ENCODE data around the gene CLEC16A.

CLEC16A gene

DNA sequence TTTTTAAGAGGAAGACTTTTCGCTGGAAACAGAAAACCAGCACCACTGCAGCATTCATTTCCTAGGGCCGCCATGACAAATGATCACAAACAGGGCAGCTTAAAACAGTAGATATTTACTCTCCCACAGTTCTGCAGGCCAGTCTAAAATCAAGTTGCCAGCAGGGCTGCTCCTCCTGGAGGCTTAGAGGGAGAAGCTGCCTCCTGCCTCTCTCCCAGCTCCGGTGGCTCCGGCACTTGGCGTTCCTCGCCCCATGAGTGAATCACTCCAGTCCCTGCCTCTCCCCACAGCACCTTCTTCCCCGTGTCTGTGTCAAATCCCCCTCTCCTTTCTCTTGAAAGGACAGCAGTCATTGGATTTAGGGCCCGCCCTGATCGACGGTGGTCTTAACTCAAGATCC, 239.6 kb downstream of the CLEC16A start:
- DNase-seq: no peak

DNA sequence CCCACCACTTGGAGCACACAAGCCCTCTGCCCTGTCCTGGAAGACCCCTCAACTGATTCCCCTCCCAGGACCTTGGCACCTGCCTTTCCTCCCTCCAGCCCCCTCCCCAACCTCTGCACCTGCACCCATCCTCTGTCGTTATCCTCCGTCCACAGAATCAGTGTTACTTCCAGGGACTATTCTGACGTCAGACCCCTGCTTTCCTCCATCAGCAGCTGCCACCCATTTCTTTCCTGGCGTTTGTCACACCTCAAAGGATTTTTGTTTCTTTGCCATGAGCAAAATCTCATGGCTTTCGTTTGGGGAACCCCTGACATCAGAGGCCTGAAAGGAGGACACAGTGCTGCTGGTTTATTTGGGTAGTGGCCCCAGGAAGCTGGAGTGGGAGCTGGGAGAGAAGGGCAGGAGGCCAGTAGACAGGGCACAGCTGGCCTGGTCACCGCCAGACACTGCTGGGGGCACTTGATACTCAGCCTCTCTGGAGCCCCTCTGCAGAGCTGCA, 243.2 kb downstream of the CLEC16A start:
- DNase-seq: no peak

DNA sequence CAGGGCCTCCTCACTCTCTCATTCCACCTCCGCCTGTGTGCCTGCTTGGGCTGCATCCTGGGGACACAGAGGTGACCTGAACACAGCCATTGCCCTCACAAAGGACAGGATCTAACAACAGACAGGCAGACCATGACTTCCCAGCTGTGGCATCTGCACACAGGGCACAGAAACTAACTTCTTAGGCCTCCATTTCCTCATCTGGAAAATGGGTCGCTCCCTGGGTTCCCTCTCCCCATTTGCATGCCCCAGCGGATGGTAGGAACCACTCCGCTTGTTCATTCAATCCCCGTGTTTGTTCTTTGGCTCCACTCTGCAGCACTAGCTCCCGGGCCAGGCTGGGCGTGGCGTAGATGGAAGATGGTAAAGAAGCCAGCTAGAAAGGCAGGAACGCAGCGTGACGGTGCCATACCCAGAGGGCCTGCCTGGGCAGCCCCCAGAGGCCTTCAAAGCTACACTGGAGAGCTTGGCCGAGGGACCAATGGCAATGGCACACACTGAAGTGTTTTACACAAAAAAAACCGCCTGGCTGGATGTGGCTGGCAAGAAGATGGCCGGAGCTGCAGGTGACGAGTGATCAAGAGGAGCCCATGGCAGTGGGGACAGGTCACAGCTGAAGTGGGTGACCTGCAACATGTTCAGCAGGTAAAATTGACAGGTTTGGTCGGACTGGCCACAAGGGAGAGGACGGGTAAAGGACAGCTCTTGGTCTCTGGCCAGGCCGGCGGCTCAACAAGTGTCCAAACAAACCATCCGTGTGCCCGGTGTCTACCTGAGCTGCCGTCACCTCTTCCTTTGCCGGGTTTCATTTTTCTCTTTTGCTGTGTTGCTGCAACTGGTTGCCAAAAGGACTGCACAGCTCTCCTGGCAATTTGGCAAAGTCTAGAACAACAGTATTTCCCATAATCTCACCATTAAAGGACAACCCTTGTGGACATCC, 244.7 kb downstream of the CLEC16A start:
- no peak for DNase-seq

DNA sequence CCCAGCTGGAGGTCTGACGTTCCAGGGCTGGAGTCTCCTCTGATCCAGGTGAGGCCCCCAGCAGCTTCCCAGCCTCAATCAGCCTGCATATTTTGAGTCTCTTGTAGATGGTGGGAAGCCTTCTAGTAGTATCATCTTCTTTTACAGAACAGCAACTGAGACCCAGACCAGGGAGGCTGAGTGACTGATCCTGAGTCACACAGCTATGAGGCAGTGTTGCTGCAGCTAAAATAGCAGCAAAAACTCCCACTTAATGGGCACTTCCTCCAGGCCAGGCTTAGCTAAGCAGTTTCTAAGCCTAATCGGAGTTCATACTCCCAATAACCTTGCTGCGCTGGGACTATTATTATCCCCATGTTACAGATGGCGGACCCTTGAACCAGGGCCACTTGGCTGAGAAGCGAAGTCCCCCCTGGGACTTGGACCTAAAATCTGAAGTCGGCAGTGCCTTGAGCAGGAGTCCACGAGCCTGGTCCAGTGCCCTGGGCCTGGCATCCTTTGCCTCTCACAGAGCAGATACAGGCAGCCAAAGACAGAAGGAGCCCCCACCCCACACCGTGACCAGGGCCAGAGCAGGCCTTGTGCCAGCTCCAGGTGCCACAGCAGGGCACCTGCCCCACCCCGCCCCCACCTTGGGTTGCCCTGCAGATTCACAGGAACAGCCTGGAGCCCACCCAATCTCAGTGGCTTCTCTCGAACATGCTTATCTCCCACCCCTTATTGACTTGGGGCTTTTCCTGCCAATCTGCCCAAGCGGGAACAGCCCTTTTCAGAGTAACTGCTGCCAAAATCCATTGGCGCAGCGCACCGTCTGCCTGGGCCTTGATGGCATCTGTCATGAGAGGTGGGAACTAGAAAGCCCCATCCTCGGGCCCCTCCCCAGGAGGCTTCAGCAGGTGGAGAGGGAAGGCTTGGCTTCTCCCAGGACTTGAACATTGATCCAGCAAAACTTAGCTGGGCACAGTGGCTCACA, 246.5 kb downstream of the CLEC16A start:
- DNase-seq: peak; percentile 83 to 90

DNA sequence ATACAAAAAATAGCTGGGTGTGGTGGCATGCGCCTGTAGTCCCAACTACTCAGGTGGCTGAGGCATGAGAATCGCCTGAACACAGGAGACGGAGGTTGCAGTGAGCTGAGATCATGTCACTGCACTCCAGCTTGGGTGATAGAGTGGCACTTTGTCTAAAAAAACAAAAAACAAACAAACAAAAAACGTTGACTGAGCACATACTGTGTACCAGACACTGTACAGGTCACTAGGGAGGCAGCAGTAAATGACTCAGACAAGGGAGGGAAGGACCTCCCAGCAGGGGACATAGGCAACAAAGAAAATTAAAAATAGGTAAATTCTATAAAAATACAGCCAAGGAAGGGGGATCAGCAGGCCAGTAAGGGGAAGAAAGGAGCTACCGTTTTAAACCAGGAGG, 247.3 kb downstream of the CLEC16A start:
- no peak for DNase-seq

DNA sequence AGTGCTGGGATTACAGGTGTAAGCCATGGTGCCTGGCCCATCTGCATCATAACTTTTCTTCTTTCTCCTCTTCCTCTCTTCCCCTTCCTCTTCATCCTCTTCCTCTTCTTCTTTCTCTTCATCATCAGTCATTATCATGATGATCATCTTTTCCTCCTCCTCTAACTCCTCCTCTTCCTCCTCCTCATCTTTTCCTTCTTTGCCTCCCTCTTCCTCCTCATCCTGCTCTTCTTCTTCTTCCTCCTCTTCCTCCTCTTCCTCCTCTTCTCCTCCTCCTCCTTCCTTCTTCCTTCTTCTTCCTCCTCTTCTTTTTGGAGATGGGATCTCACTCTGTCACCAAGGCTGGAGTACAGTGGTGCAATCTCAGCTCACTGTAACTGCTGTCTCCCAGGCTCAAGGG, 249.1 kb downstream of the CLEC16A start:
- no peak for DNase-seq

DNA sequence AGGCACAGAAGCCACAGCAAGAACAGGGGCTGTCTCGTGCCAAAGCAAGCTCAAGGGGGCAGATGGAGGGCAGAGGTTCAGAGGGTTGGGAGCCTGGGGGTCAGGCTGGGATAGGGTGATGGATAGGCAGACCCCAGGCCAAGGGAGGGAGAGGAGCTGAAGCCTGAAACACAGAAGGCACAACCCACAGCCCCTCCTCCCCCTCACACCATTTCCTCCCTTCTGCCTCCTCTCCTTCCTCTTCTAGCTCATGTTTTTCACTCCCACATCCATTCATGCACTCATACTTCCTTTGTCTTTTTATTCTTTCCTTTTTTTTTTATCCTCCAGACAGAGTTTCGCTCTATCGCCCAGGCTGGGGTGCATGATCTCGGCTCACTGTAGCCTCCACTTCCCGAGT, 250.5 kb downstream of the CLEC16A start:
- no peak for DNase-seq

DNA sequence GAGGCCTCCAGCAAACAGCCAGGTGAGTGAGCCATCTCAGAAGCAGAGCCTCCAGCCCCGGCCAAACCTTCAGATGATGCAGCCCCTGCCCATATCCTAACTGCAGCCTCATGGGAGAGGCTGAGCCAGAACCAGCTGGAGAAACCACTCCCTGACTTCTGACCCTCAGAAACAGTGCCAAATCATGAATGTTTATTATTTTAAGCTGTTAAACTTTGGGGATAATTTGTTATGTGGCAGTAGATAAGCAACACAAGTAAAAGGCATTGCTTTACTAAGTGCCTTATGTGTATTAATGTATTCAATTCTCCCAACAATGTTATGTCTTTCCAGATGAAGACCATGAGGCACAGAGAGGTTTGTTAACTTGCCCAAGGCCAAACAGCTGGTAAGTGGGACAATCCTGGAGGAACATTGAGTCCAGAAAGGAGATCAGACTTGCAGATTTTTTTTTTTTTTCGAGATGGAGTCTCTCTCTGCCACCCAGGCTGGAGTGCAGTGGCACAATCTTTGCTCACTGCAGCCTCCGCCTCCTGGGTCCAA, 252.0 kb downstream of the CLEC16A start:
- no peak for DNase-seq

DNA sequence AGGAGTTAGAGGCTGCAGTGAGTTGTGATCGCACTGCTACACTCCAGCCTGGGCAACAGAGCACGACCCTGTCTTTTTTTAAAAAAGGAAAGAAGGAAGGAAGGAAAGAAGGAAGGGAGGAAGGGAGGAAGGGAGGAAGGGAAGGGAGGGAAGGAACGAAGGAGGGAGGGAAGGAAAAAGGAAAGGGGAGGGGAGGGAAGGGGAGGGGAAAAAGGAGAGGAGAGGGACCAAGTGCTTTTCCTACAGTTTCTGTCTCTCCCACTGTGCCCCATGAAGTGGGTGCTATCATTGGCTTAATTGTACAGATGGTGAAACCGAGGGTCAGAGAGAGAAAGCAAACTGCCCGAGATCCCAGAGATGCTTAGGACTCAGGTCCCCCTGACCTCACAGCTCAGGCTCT, 254.0 kb downstream of the CLEC16A start:
- DNase-seq: no peak

DNA sequence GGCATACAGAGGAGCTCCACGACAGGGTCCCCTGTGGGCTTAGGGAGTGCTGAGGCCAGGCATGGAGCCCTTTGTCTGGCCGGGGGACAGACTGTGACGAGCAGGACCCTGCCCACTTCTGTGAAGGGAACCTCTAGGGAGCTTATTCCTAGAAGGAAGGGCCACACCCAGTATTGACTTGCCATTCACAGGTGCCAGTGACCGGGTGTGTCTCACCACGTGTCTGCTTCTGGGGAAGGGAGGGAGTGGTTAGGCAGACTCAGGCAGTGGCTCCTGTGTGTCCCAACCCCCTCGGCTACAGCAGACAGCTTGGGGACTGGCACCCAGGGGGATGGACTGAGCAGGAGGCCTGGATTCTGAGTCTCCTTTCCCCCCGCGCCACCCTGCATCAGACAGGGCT, 254.5 kb downstream of the CLEC16A start:
- DNase-seq: peak; percentile 21 to 67

DNA sequence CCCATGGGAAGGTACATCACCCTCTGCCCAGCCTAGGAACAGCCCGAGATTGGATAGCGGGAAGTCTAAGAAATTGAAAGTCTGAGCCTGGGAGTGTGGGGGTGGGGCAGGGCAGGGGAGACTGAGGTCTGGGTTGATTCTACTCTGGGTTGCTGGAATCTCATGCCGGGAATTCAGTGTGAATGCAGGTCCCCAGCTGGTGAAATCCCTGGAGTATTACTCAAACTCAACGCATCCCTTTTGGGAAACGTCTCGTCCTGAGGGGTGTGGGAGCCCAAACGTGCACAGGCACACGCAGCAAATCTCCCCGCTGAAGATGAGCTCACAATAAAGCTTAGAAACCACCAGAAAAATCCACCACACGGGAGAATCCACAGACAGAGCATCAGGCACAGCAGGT, 256.2 kb downstream of the CLEC16A start:
- DNase-seq: no peak

DNA sequence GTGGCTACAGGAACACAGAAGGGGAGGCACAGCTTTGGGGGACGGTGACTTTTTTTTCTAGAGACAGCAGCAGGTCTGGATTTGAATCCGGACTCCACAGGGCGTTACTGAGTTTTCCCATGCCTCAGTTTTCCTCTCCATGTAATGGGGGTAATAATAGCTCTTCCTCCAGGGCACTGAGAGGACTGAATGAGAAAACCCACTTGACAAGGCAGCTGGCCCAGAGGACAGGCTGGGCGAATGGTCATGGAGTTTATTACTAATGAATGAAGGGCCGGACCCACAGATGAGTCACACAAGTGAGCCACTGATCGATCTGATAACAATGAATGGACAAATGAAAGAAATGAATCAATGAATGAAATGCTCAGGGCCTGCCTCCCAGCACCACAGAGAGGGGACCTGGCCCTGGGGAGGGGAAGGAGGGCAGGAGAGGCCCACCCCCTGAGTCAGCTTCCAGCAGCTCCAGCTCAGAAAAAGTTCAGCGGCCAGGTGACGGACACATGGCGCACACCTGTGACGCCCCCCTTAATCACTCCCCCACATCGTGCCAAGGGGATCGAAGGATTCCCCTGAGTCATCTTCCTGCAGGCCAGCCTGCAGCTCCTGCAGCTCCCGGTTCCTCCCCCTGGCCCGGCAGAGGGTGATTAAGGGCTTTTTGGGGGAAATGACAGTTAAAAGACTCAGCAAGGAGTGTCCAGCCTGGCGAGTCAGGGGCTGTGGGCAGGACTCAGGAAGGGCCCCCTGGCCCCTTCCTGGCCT, 257.3 kb downstream of the CLEC16A start:
- no peak for DNase-seq

DNA sequence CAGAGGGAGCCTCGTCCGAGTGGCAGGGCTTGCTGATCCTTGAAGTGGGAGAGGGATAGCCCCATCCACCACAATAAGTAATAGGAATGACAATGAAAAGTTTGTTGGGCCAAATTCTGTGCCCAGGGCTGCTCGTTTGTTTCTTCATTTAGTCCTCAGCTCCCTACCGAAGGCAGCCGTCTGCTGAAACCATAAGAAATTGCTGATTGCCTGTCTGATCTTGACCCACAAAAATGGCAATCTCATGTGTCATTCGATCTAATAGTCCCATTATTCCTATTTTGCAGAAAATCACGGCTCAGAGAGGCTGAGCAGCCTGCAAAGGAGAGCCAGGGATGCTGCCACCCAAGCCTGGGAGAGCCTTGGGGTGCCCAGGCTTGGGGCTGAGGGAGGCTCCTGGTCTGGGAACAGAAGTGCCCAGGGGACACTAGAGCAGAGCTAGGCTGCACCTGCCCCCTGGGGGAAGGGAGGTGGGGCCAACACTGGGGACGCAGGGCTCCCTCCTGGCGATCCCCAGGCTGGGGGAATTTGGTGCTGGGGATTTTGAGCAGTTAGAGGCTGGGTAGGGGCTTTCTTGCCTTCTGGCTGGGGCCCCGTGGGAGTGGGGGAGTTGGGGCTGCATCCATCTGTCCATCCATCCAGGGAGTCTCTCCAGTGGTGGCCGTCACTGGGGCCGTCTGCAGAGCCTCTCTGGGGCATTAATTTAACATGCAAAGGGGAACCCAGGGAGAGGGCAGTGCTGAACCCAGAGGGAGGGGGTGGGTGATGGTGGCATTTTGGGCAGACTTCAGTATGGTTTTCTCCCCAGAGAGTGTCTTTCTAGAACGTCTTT, 258.1 kb downstream of the CLEC16A start:
- peak; percentile 28 to 63 for DNase-seq

DNA sequence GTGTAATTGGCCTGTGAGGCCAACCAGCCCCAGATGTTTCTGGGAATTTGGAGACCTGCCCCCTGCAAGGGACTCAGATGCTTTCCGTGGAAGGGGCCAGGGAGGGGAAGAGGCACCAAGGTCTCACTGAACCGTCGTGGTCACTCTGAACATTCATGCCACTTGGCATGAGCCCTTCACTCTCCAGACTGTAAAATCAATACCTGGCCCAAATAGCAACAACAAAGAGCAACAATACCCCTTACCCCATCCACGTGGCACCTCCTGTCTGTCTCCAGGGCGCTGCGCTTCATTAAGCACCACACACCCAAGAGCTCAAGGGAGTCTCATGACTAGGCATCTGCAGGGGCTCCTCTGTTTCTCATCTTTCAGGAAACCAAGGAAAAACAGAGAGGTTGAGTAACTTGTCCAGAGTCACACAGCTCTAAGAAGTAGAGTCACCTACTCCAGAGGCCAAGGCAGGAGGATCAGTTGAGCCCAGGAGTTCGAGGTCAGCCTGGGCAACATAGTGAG, 258.8 kb downstream of the CLEC16A start:
- DNase-seq: peak; percentile 17 to 30

DNA sequence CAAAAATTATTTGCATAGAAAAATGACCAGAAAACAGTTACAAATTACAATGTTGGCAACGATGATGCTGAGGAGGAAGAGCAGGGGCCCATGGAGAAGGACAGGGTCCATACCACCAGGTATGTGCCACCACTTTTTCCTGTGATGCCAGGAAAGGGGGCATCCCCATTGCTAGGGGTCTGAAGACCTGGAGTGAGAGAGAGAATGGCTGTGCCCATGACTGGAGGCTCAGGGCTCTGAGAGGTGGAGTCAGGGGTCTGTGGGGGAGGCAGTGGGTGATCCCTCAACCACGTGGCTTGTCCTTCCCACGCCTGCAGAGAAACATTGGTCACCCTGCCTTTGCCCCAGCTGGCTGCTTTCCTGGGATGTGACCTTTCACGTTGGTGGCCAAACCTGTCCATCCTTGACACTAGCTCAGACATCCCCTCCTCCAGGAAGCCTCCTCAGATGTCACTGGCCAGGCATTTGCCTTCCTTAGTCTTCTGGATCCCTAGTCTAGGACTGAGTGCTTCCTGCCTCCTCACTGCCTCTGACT, 260.2 kb downstream of the CLEC16A start:
- no peak for DNase-seq

DNA sequence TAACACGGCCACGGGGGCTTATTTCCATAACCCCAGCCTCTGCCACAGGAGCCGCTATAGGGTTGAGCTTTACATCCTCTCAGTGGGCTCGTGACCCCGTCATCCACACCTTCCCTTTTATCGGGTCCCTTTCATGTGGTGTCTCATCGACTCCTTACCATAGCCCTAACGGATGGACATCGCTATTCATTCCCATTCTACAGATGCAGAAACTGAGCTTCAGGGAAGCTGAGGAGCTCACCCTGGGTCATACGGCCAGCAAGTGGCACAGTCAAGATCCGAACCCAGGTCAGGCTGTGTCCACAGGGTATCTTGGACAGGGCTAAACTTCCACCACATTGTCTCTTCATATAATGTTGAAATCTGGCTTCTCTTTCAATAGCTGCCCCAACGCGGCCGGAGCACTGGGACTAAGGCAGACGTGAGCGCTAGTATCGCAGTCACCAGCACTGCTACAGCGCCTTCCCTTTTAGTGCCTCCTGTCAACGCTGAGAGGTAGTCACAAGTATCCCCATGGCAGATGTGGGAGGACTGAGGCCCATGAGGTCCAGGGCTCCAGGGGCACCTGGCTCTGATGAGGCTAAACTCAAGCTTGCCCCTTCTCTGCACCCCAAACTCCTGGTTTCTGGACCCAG, 260.8 kb downstream of the CLEC16A start:
- peak in 1 of 2 experiments; percentile 40 for DNase-seq

DNA sequence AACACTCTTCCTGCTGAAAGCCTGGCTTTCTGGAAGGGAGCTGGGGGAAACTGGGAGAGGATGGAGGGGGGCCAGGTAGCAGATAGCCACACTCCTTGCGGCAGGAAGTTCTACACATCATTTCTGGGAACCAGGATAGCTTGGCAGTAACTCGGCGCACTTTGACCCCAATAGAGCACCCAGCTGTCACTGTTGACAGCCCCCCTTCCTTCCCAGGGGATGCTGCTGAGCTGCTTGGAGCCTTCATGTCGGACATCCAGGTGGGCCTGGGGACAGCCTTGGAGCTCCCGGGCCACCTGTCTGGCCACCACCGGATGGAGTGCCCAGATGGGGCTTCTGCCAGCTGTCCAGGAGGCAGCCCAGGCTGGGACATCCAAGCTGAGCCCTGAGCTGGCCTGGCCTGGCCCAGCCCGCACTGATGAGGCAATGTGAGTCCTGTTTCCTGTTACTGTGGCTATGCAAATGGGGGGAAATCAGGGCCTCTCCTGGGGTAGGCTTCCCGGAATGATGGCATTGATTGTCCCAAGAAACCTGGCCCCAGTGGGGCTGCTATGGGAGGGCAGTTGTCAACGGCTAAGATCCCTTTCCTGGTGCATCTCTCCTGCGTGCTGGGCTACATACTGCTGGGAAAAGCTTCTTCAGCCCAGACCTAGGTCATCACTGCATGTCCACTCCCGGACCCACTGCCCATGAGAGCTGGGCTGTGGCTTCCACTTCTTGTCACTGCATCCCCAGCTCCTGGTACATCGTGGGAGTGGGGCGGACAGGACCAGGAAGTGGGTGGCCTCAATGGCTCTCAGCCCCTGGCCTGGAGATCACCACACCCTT, 261.6 kb downstream of the CLEC16A start:
- DNase-seq: peak; percentile 64 to 79

DNA sequence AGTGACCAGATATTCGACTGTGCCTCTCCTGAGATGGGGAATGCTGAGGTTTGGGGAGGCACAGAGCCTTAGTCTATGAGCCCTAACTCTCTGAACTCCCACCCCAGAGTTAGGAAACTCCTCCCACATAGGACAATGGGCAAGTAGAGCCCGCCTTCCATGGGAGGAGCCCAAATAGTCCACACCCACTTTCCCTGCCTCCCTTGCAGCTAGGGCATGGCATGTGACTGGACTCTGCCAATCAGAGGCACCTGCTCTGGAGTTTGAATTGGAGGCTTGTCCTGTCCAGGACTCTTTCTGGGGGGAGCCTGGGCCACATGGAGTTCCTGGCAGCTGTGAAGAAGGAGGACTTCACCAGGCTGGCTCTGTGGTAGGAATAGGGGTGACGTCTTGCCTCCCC, 263.3 kb downstream of the CLEC16A start:
- no peak for DNase-seq

DNA sequence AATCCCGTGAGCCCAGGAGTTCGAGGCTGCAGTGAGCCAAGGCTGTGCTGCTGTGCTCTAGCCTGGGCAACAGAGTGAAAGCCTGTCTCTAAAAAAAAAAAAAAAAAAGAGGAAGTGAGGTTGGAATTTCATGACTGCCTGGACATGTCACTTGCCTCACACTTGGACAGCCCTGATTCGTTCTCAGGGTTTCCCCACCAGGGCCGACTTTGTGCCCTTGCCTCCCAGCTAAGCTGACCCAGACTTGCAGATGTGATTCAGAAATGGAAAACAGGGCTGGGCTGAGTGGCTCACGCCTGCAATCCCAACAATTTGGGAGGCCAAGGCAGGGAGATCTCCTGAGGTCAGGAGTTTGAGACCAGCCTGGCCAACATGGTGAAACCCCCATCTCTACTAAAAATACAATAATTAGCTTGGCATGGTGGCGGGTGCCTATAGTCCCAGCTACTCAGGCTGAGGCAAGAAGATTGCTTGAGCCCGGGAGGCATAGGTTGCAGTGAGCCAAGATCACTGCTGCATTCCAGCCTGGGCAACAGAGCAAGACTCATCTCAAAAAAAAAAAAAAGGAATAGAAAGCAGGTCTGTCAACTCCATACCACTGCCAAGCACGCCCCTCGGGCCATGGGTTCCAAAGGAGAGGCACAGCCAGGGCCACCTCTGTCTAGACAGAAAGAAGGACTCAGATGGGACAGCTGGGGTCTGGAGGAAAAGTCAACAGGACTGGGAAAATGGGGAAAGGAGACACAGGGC, 264.7 kb downstream of the CLEC16A start:
- DNase-seq: no peak
